GM18526 (cell line): Measurements from ENCODE around the gene BCAS3.

Experiments used
- POLR2A ChIP-seq: IDR thresholded peaks from 3 replicates; pipeline ENCODE4 v1.6.1; 2011; ENCODE audit not compliant: insufficient read length; ENCODE audit errors: extremely low read depth

Gene BCAS3

GRCh38 chr17:61411011-61411260, 733.3 kb downstream of the BCAS3 start:
- TF ChIP-seq POLR2A = no peak

- no peak for TF ChIP-seq POLR2A
Observed at GRCh38 chr17:61411261-61412142, 733.9 kb downstream of the BCAS3 start.

GRCh38 chr17:61412143-61412859, 734.6 kb downstream of the BCAS3 start:
- no peak for TF ChIP-seq POLR2A

- TF ChIP-seq POLR2A = no peak
Observed at GRCh38 chr17:61412860-61413660, 735.4 kb downstream of the BCAS3 start.

GRCh38 chr17:61413661-61414126, 736.0 kb downstream of the BCAS3 start:
- no peak for TF ChIP-seq POLR2A

GRCh38 chr17:61414141-61414935, 736.7 kb downstream of the BCAS3 start:
- no peak for TF ChIP-seq POLR2A

GRCh38 chr17:61414936-61415251, 737.2 kb downstream of the BCAS3 start:
- no peak for TF ChIP-seq POLR2A

GRCh38 chr17:61415374-61416210, 737.9 kb downstream of the BCAS3 start:
- no peak for TF ChIP-seq POLR2A

GRCh38 chr17:61416211-61416539, 738.5 kb downstream of the BCAS3 start:
- TF ChIP-seq POLR2A = no peak

GRCh38 chr17:61416540-61417363, 739.1 kb downstream of the BCAS3 start:
- no peak for TF ChIP-seq POLR2A

GRCh38 chr17:61418449-61418848, 740.8 kb downstream of the BCAS3 start:
- TF ChIP-seq POLR2A = no peak

GRCh38 chr17:61419496-61420046, 741.9 kb downstream of the BCAS3 start:
- TF ChIP-seq POLR2A = no peak

GRCh38 chr17:61420052-61420451, 742.4 kb downstream of the BCAS3 start:
- no peak for TF ChIP-seq POLR2A
